Activated naive CD8-positive, alpha-beta T cell treated with anti-CD3 and anti-CD28 coated beads for 36 hours (primary cell): ENCODE data around the gene ZNF518A. TPM values are rescaled to one million over a fixed set of nuclear protein-coding genes. Genes with fewer than 3 reads are reported as not detected.
"Not testable (repeated sequence)": the region's sequence is repeated elsewhere in the genome, so short reads cannot be mapped to it uniquely, and the experiment has no call there.

Source experiments
- DNase-seq: peaks from one replicate; pipeline ENCODE4 v3.0.0; 2021
- H3K27ac Mint-ChIP-seq: one replicate; pipeline ENCODE4 v1.8.0; 2022; ENCODE audit warnings: mild to moderate bottlenecking, moderate library complexity, mixed read lengths
- H3K27me3 Mint-ChIP-seq: one replicate; pipeline ENCODE4 v1.8.0; 2022; ENCODE audit warnings: mild to moderate bottlenecking, mixed read lengths
- H3K36me3 Mint-ChIP-seq: one replicate; pipeline ENCODE4 v1.8.0; 2021; ENCODE audit warnings: mild to moderate bottlenecking, mixed read lengths
- H3K4me1 Mint-ChIP-seq: one replicate; pipeline ENCODE4 v1.8.0; 2021; ENCODE audit warnings: mixed read lengths
- H3K4me3 Mint-ChIP-seq: one replicate; pipeline ENCODE4 v1.8.0; 2022; ENCODE audit warnings: mild to moderate bottlenecking, moderate library complexity, mixed read lengths
- H3K9me3 Mint-ChIP-seq: one replicate; pipeline ENCODE4 v1.8.0; 2022; ENCODE audit warnings: mixed read lengths
- total RNA-seq, 2 experiments: library from RNA; stranded (reverse); gene quantifications; one replicate each; pipeline ENCODE4 v1.2.3, GENCODE V29; 2021

The ZNF518A gene
- total RNA-seq, 2 experiments from 2014 or later = 13.0 to 14.1 TPM

GRCh38 chr10:96188421-96188820 is 58.3 kb downstream of the ZNF518A start:
- no peaks in the 10 kb centered on the region for H3K4me1 Mint-ChIP-seq
- no peak overlapping the region for H3K27ac Mint-ChIP-seq
- H3K27me3 Mint-ChIP-seq = peaks cover 3% of the 10 kb centered on the region
- H3K4me3 Mint-ChIP-seq = no peak overlapping the region
- H3K9me3 Mint-ChIP-seq = peaks cover 18% of the 10 kb centered on the region
- peaks cover 7% of the 10 kb centered on the region for H3K36me3 Mint-ChIP-seq
- DNase-seq = no peak

GRCh38 chr10:96188916-96189315 is 58.8 kb downstream of the ZNF518A start:
- Mint-ChIP-seq H3K27ac (no peak overlapping the region), H3K36me3 (peaks cover 7% of the 10 kb centered on the region), H3K27me3 (peaks cover 3% of the 10 kb centered on the region), H3K4me3 (no peak overlapping the region), H3K4me1 (no peaks in the 10 kb centered on the region), H3K9me3 (peaks cover 16% of the 10 kb centered on the region)
- DNase-seq = no peak

GRCh38 chr10:96189505-96189904 is 59.4 kb downstream of the ZNF518A start:
- peaks cover 12% of the 10 kb centered on the region for H3K9me3 Mint-ChIP-seq
- not testable (repeated sequence) for H3K4me3 Mint-ChIP-seq, H3K36me3 Mint-ChIP-seq, H3K27me3 Mint-ChIP-seq, DNase-seq, H3K4me1 Mint-ChIP-seq, H3K27ac Mint-ChIP-seq

GRCh38 chr10:96201525-96201924 is 71.4 kb downstream of the ZNF518A start:
- no peaks in the 10 kb centered on the region for H3K27me3 Mint-ChIP-seq
- no peaks in the 10 kb centered on the region for H3K9me3 Mint-ChIP-seq
- H3K27ac Mint-ChIP-seq = no peak overlapping the region
- no peak for DNase-seq
- no peaks in the 10 kb centered on the region for H3K36me3 Mint-ChIP-seq
- no peak overlapping the region for H3K4me3 Mint-ChIP-seq
- H3K4me1 Mint-ChIP-seq = no peaks in the 10 kb centered on the region

GRCh38 chr10:96205580-96205979 is 75.5 kb downstream of the ZNF518A start:
- Mint-ChIP-seq H3K9me3 (no peaks in the 10 kb centered on the region), H3K27me3 (no peaks in the 10 kb centered on the region), H3K27ac (no peak overlapping the region), H3K4me3 (no peak overlapping the region), H3K36me3 (no peaks in the 10 kb centered on the region), H3K4me1 (no peaks in the 10 kb centered on the region)
- DNase-seq = no peak

- no peaks in the 10 kb centered on the region for H3K36me3 Mint-ChIP-seq
- no peaks in the 10 kb centered on the region for H3K9me3 Mint-ChIP-seq
- no peak overlapping the region for H3K4me3 Mint-ChIP-seq
- no peak for DNase-seq
- no peaks in the 10 kb centered on the region for H3K27me3 Mint-ChIP-seq
- H3K4me1 Mint-ChIP-seq = no peaks in the 10 kb centered on the region
- H3K27ac Mint-ChIP-seq = no peak overlapping the region
Observed at GRCh38 chr10:96208271-96208670, 78.2 kb downstream of the ZNF518A start.

- no peaks in the 10 kb centered on the region for H3K27me3 Mint-ChIP-seq
- no peaks in the 10 kb centered on the region for H3K4me1 Mint-ChIP-seq
- no peak overlapping the region for H3K27ac Mint-ChIP-seq
- no peak for DNase-seq
- no peaks in the 10 kb centered on the region for H3K36me3 Mint-ChIP-seq
- H3K4me3 Mint-ChIP-seq = no peak overlapping the region
- H3K9me3 Mint-ChIP-seq = no peaks in the 10 kb centered on the region
Observed at GRCh38 chr10:96208946-96209345, 78.8 kb downstream of the ZNF518A start.

- Mint-ChIP-seq H3K27me3 (no peaks in the 10 kb centered on the region), H3K27ac (no peak overlapping the region), H3K36me3 (no peaks in the 10 kb centered on the region), H3K9me3 (no peaks in the 10 kb centered on the region), H3K4me1 (no peaks in the 10 kb centered on the region), H3K4me3 (no peak overlapping the region)
- DNase-seq = no peak
Observed at GRCh38 chr10:96211764-96212163, 81.7 kb downstream of the ZNF518A start.

GRCh38 chr10:96212911-96213310 is 82.8 kb downstream of the ZNF518A start:
- Mint-ChIP-seq H3K9me3 (no peaks in the 10 kb centered on the region), H3K4me3 (no peak overlapping the region), H3K36me3 (no peaks in the 10 kb centered on the region), H3K4me1 (no peaks in the 10 kb centered on the region), H3K27me3 (no peaks in the 10 kb centered on the region), H3K27ac (no peak overlapping the region)
- no peak for DNase-seq

Other genes starting within 250 kb of the ZNF518A start
- not detected for gene CC2D2B, start 222.3 kb upstream of the ZNF518A start, total RNA-seq
- gene CCNJ, start 86.7 kb upstream of the ZNF518A start, total RNA-seq = 1 to 10 TPM; 6.8 to 7.8 TPM
- 1 to 10 TPM in 1 of 2 experiments, under 1 TPM in 1; 0.94 to 1.3 TPM for gene BLNK, start 141.3 kb downstream of the ZNF518A start, total RNA-seq
- not detected for gene DNTT, start 174.1 kb downstream of the ZNF518A start, total RNA-seq
- not detected for gene OPALIN, start 228.7 kb downstream of the ZNF518A start, total RNA-seq